T1000 (cell line): ENCODE measurements around the gene ARHGAP33.

ENCODE experiments used
- DNase-seq: peaks from one replicate; lab custom pipeline; 2025; ENCODE audit warnings: mixed read lengths; lab: John Stamatoyannopoulos, UW

Gene ARHGAP33

DNA sequence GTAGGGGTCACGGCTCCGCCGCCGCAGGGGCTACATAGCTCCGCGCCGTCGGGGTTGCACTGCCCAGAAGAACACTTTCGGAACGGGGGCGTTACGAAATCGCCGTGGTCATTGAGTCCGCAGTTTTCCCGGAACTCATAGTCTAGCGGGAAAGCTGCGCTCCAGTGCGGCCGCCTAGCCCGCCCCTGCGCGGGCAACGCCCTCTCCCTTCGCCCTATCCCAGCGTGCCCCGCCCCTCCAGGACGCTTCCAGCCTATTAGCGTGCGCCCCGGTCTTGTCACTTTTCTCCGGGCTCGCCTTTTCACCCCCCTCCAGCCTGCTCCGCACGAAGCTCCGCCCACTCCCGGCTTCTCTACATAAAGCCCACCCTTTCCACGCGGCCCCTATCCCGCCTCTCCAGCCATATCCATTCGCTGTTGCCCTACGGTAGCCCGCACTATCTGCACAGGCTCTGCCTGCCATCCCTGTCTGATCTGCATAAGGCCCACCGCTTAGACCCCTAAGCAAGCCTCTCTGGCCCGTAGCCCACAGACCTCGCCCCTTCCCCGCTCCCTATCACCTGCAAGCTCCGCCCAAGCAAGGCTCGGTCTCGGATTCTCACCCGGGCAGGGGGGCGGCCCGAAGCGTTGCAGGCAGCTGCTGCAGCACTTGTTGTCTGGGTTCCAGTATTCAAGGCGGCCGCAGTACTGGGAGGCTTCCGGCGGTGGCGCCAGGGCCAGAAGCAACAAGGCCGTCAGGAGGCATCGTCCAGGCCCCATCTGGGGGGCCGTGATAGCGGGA, 34.8 kb upstream of the ARHGAP33 start:
- peak; percentile 96 for DNase-seq

DNA sequence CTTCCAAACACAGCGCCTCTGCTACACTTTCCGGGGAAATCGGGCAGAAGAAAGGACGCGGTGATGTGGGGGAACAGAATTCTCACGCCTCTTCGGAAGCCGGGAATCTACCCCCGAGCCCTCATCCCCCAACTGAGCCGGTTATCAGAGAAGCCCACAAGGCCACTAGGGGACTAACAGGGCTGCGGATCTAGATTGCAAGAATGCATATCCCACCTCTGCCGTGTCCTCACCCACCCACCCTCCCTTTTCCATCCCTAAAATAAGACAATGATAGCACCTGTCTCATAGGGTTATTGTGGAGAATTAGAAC, 34.2 kb upstream of the ARHGAP33 start:
- no peak for DNase-seq

DNA sequence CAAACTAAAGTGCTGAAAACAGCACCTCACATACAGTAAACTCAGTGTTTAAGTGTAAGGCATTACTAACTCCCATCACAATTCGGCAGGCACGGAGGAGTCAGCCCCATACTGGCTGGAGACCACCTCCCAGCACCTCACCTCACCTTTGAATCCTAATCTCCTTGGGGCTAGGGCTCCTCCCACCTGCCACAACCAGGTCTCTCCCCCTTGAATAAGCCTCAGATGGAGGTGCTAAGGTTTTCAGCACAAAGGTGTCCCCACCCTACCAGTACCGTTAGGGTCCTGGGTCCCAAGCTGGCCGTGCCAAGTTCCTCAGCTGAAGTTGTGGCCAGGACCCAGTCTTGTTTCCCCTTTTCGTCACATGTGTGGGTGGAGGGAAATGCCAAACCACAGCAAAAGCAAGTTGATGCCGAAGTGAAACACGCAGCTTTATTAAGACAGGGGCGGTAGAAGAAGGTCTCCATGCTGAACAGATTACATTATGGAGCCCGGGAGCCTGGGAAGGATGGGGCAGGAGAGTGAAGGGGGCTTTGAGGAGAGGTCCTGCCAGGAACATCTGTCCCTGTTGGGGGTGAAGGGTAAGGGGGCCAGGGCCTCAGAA, 33.1 kb upstream of the ARHGAP33 start, which contains the start of gene IGFLR1:
TSS of gene IGFLR1 (minus strand) at position 332 of the 604 bp plus-strand sequence. CDS start 1,272 bp downstream, outside the sequence.
- no peak for DNase-seq

DNA sequence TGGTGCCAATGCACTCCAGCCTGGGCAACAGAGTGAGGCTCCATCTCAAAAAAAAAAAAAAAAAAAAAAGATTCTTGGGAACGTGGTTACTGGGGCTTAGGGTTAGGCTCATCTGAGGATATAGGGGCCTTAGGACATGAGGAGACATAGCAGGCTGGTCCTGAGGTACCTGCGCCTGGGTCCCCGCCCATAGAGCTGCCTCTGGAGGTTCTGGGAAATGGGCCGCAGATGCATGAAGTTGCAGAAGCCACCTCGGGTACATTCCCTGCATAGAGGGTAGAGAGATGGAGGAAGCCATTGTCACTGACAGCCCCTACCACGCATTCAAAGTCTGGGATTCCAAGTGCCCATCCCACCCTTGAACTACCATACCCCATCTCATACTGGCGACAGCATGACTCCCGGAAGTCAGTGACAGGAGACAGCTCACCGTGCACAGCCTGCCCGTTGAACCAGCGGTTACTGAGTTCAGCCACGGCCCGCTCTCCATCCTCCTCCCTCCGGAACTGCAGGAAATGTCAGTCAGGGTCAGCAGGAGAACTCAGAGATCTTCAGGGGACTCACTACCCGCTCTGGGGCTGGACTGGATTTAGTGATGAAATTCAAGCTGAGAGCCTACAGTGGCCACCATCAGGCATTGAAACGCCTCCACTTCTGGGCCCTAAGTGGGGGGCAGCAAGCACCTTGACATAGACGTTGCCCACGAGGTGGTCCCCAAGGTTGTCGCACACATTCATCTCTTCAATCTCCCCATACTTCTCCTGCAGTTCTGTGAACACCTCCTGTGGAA, 31.5 kb upstream of the ARHGAP33 start:
- no peak for DNase-seq

DNA sequence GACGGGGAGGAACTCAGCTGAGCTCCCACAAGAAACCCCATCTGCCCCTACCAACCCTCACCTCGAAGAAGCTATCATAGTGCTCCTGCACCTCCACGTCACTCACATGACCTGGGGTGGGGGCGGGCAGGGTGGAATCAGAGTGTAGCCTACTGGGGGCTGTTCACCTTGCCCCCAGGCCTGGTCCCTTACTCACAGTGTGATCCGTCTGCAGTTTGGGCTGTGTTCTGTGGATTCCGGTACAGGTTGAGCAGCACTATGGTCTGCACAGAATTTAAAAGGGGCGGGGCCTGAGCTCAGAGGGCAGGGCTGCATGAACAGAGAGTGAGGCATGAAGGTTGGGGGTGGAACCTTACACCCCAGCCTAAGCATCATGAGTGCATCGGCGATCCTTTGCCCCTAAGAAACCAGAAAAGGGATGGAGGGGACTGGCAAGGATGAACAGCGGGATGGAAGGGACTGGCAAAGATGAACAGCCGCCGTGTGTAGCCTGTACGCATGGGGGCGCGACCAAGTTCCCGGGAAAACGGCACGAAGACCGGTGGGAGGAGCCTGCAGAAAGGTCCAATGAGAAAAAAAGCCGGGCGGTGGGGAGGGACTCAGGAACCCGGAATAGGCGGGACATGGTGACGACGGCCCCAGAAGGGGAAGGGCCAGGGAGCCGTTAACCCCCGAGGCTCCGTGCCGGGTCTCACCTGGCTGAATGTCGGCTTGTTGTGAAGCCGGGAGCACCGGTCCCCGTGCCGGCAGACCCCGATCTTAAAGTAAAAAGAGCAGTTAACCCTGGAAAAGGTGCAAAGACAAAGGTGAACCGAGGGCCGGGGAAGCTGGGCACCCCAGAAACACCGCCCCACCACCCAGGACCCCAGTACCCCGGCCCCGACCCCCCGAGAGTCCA, 30.7 kb upstream of the ARHGAP33 start:
- peak; percentile 87 for DNase-seq

DNA sequence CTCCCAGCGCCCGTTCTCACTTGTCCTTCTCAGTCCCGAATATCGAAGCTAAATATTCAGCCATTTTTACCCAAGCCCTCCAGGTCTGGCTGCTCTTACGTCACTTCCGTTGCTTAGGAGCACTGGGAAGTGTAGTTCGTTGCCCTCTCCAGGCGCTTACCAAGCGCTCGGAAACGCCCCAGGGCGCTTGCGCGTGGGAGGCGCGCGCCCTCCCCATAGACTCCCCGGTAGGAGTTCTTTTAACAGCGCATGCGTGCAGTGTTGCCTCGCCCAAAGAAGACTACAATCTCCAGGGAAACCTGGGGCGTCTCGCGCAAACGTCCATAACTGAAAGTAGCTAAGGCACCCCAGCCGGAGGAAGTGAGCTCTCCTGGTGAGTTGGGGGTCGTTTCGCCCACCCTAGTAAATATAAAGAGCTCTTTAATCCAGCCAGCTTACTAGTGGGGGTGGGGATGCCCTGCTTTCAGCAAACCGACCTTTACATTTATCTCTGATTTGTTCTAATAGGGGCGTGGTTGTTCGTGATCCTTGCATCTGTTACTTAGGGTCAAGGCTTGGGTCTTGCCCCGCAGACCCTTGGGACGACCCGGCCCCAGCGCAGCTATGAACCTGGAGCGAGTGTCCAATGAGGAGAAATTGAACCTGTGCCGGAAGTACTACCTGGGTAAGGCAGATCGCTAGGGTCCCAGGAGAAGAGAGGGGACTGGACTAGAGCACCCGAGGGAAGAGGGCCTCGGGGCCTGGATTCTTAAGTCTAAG, 29.9 kb upstream of the ARHGAP33 start, which contains the start of the genes PSENEN and U2AF1L4:
TSS of gene PSENEN (plus strand) at position 324 of the 759 bp plus-strand sequence. CDS start at position 604, 280 bp downstream.
TSS of gene U2AF1L4 (minus strand) at position 91 of the 759 bp plus-strand sequence. CDS start at position 64, 27 bp downstream.
- DNase-seq = peak; percentile 97

DNA sequence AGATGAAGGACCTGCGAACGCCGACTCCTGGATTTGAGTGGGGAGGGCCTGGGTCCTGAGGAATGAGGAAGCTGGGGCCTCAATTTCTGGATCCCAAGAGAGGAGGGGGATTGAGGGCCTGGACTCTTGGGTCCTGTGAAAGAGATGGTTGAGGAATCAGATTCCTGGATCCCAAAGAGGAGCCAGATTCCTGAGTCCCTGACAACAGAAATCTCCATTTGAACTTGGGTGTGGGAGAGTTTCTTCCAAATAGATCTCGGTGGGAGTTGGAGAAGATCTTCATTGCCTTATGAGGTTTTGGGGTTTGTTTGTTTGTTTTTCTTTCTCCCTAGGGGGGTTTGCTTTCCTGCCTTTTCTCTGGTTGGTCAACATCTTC, 29.3 kb upstream of the ARHGAP33 start:
- DNase-seq = no peak

DNA sequence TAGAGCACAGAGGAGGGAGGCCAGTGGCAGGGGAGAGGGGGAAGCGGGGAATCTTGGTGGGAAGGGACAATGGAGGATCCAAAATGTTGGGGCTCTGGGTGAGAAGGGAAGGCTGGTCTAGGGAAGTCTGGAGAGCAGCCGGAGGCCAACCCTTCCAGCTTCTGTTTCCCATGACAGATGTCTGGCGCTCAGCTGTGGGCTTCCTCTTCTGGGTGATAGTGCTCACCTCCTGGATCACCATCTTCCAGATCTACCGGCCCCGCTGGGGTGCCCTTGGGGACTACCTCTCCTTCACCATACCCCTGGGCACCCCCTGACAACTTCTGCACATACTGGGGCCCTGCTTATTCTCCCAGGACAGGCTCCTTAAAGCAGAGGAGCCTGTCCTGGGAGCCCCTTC, 28.8 kb upstream of the ARHGAP33 start:
- DNase-seq = no peak

DNA sequence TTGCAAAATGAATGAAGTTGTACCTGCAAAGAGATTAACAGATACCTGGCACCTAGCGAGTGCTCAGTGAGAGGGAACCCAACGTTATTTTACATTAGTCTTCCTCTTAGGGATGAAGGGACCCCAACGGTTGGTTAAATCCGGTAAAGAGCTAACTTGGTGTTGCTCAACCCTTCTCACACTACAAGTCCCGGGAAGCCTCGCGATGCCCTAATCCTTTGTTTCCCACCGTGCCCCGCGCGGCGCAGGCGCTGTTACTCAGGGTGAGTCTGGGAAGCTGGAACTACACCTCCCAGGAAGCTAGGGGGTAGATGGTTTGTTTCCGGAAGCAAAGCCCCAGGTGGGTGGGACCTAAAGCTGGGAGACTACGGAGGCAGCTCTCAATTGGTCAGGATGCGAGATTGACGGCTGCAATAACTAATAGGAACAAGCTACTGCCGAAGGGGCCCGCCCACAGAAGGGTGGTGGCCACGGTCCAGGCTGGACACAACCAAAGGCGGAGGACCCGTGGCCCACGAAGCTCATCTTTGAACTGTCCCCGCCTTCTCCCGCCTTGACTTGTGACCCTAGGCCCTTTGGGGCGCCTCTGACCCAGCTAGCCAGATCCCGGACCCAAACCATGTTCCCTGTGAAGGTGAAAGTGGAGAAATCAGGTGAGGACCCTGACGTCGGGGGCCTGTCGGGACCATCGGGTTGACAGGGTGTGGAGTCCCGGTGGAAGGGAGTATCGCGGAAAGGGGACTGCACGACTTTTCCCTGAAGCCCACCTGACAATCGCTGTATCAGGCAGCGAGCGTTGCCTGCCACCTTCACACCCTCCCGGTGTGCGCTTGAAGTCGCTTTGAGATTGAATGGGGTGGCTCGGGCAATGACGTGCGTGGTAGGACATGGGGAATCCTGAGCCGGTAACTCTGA, 27.0 kb upstream of the ARHGAP33 start, which contains the start of gene LIN37:
TSS of gene LIN37 (plus strand) at position 471 of the 915 bp plus-strand sequence. CDS start at position 620, 149 bp downstream.
- peak; percentile 99 for DNase-seq

DNA sequence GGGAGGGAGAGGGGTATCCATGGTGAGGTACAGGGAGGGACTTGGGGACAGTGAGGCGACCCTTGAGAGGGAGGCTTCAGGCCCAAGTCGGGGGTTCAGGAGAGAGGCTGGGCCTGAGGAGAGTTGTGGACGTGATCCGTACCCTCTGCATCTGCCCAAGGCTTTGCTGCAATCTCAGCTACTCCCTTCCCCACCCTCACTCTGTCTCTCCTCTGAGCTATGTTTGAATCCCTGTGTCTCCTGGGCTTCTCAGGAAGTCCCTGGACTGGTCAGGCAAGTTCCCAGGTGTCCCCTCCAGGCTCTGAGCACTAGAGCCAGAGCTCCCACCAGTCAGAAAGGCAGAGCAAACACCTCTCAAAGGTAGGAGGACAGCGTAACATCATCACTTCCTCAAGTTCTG, 25.2 kb upstream of the ARHGAP33 start:
- no peak for DNase-seq

DNA sequence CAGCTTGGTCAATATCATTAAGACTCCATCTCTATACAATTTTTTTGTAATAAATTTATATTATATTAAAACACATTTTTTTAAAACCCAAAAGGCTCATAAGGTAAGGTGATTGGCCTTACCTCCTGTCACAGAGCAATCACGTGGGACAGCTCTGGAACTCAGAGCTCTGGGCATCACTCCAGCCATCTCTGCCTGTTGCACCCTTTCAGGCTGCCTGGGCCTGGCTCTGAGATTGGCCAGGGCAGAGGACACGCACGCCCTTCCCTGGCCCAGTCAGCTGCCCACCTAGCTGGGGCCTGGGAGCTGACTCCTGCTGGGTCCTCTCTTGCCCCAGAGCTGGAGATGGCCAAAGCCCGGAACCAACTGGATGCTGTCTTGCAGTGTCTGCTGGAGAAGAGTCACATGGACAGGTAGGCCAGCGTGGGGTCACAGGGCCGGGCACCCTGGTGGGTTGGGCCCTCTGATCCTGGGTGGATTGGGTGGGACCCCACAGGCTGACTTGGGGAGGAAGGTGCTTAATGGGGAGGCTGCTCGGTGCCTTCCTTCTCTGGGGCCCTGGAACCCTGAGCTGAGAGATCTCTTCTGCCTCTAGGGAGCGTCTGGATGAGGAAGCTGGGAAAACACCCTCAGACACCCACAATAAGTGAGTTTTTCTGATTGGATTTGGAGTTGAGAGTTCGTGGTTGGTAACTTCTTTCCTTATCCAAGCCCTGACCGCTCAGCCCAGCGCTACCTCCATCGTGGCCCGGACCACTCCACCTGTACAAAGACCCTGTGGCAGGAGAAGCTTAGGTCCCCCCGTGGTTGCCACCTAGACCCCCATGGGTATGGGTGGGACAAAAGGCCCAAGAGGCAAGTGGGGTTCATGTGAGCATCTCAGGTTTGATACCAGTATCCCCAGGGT, 23.3 kb upstream of the ARHGAP33 start:
- DNase-seq = no peak

DNA sequence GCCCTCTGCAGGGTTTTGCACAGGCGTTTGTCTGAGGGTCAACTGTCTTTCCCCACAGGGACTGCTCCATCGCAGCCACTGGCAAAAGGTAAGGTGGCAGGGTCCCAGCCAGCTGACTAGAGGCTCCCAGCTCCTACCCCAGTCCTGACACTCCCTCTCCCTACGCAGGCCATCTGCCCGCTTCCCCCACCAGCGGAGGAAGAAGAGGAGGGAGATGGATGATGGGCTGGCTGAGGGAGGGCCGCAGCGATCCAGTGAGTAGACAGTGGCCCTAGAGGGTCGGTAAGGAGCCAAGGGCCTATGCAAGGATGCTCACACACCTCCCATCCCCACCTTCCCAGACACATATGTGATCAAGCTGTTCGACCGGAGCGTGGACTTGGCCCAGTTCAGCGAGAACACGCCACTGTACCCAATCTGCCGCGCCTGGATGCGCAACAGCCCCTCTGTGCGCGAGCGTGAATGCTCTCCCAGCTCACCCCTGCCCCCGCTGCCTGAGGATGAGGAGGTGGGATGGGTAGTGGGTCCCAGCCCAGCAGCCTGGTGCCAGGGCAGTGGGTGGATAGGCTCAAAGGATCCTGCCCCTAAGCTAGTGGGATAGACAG, 22.5 kb upstream of the ARHGAP33 start:
- no peak for DNase-seq

DNA sequence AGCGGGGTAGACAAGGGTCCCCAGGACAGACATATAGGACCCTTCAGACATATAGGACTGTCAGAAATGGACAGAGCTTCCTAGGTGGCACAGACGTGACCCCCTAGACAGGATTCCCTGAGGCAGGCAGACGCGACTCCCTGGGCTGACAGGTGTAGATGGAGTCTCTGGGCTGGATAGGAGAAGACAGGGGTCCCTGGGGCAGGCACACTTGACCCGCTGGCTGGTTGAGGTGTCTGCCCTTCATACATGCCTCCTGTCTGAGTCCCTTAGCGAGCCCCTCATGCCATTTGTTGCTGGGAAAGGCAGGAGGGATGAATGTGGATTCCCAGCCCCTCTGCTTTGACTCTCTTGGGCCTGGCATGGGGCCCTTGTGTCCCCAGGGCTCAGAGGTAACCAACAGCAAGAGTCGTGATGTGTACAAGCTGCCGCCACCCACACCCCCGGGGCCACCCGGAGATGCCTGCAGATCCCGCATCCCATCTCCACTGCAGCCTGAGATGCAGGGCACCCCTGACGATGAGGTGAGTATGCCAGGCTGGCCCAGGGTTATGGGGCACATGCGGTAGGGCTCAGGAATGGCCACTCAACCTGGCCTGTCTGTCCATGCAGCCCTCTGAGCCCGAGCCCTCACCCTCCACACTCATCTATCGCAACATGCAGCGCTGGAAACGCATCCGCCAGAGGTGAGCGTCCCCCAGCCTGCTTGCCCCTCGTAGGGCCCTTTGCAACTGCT, 21.6 kb upstream of the ARHGAP33 start:
- DNase-seq = no peak

DNA sequence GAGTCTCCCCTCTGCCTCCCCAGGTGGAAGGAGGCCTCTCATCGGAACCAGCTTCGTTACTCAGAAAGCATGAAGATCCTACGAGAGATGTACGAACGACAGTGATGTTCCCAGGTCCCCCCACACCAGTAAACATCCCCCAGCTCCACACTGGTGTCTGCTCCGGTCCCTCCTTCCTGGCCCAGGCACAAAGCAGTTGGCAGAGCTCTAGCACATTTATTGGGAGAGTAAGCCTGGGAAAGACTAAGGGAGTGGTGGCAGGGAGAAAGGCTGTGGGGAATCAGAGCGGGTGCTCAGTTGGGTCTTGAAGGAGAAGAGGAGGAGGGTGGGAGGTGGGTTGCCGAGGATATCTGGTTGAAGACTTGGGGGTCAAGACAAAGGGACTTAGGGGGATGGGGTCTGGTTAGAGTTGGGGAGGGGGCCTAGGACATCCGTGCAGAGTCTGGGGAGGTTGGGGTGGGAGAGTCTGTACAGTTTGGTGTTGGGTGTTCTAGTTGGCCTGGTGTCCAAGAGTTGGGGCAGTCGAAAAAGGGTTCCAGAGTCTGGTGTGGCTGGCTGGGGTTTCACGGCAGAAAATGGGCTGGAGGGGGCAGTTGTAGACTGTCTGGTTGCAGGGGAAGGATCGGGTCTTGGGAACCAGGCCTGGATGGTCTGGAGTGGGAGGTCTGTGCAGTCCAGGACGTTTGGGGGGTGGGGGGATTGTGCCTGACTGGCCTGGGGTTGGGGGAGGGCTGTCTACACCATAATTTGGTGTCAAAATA, 20.8 kb upstream of the ARHGAP33 start:
- no peak for DNase-seq

DNA sequence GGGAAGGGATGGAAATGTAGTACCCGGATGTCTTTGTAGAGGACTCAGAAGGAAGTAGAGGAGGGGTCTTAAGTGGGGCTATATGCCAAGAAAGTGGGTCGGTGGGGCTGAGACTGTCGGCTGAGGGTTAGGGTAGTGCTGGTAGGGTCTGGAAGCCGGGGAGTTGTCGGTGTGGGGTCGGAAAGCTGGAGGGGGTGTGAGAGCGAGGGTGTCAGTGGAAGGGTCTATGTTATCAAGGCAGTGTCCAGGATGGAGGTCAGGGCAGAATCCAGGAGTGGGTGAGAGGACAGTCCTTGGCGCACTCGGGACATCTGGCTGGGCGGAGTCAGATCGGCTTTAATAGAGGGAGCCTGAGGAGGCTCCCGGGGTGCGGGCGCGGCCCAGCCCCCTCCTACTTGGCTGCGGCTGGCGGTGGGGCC, 20.2 kb upstream of the ARHGAP33 start:
- DNase-seq = no peak

DNA sequence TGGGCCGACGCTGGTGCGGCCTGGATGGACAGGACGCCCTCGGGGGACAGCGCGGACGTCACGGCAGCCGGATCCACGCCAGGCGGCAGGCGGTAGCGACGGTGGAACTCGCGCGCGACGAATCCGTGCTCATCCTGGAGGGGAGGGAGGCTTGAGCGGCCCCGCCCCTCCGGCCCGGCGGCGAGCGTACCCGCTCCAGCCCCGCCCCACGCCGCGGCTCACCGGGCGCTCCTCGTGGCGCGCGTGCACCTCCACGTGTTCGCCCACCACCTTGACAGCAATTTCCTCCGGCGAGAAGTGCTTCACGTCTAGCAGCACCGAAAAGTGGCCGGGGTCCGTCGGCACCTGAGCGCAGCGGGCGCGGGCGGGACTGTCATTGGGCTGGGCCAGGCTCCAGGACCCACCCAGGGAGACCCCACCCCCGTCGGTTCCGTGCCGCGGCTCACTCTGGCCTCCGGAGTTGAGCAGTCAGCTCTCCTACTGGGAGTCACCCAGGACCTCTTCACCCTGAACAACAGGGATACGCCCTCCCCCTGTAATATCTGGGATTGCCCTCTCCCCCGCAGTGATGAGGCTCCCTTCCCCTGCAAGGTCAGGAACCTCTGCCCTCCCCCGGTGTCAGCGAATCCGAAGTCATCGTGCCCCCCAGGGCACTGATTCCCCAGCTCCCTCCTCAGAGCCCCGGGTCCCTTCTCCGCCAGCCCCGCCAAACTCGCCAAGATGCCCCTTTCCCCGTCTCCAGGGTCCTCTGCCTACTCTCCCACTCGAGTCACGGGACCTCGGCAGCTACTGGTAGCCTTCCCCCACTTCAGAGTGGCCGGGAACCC, 19.6 kb upstream of the ARHGAP33 start:
- DNase-seq = no peak
